Lung (tissue), 12 donors: ENCODE measurements around the gene CCDC112. TPM values are rescaled to one million over a fixed set of nuclear protein-coding genes. Genes with fewer than 3 reads are reported as not detected.

Experiments
- ATAC-seq: fragments of 200-7000 bp; cut with Tn5 transposase; one replicate; pipeline ENCODE4 v1.9.1; 2020; ENCODE audit warnings: moderate number of reproducible peaks; ENCODE audit not compliant: insufficient read depth, low FRiP score
- DNase-seq, 3 donors: peaks; one replicate each; pipeline ENCODE4 v3.0.0-alpha.2; 2013 to 2017
- H3K27ac ChIP-seq, 2 donors: one replicate each; pipeline ENCODE4 v1.5.1; 2013; ENCODE audit warnings: mild to moderate bottlenecking in 2 of 2, moderate library complexity in 2 of 2, control low read depth in 1 of 2, inconsistent platforms in 1 of 2, low read depth in 1 of 2, low read length in 1 of 2
- H3K27me3 ChIP-seq, 3 donors: one replicate each; pipeline ENCODE4 v1.5.1; 2013; ENCODE audit warnings: low read length in 2 of 3; ENCODE audit not compliant: control insufficient read depth in 3 of 3, insufficient read depth in 3 of 3
- H3K36me3 ChIP-seq, 4 donors: one replicate each; pipeline ENCODE4 v1.5.1; 2013; ENCODE audit warnings: low read length in 4 of 4, mild to moderate bottlenecking in 1 of 4, moderate library complexity in 1 of 4; ENCODE audit not compliant: control insufficient read depth in 4 of 4, insufficient read depth in 4 of 4
- H3K4me1 ChIP-seq, 5 donors: one replicate each; pipeline ENCODE4 v1.5.1; 2013; ENCODE audit warnings: low read length in 5 of 5, mild to moderate bottlenecking in 2 of 5, moderate library complexity in 1 of 5; ENCODE audit not compliant: control insufficient read depth in 5 of 5, insufficient read depth in 5 of 5
- H3K4me3 ChIP-seq: one replicate; pipeline ENCODE4 v1.5.1; 2013; ENCODE audit warnings: mild to moderate bottlenecking, control low read depth, moderate library complexity
- H3K9ac ChIP-seq, 2 donors: one replicate each; pipeline ENCODE4 v1.5.1; 2013; ENCODE audit warnings: low read length in 2 of 2, control low read depth in 1 of 2; ENCODE audit not compliant: insufficient read depth in 1 of 2
- H3K9me3 ChIP-seq, 4 donors: one replicate each; pipeline ENCODE4 v1.5.1; 2013; ENCODE audit warnings: low read length in 3 of 4, mild to moderate bottlenecking in 1 of 4, moderate library complexity in 1 of 4; ENCODE audit not compliant: control insufficient read depth in 4 of 4, insufficient read depth in 3 of 4
- WGBS, 2 donors: extraction: QIAGEN DNeasy Blood & Tissue Kit; methylation state at CpG; one replicate each; pipeline ENCODE4 v1.1.7; 2013; 5-methylcytosine and 5-hydroxymethylcytosine counted together
- polyA plus RNA-seq, 2 donors: library from polyadenylated mRNA; stranded (reverse); fragments of 200-250 nt; gene quantifications; one replicate each; pipeline ENCODE4 v1.2.1, GENCODE V29; 2013
- total RNA-seq, 2 donors: library from RNA; depleted of rRNA in 1 of 2; stranded (reverse); fragments of >200 nt in 1 of 2; gene quantifications; one replicate each; pipeline ENCODE4 v1.2.1, GENCODE V29; 2014 to 2021
- TF ChIP-seq, protein P1 (sequence below): IDR thresholded peaks from 2 replicates; pipeline ENCODE4 v1.5.1; 2012; ENCODE audit warnings: mild to moderate bottlenecking; ENCODE audit errors: control extremely low read depth, extremely low read depth
- donor health status: control.
- donor health status: control.
- donor health status: Bipolar disorder and iron deficiency.
- donor health status: healthy.
- donor health status: DM: yes; HTN: yes; CAD: no.

CCDC112 gene
- total and polyA plus RNA-seq, 4 donors, result 3.5 to 9.9 (median 6.8) TPM

DNA sequence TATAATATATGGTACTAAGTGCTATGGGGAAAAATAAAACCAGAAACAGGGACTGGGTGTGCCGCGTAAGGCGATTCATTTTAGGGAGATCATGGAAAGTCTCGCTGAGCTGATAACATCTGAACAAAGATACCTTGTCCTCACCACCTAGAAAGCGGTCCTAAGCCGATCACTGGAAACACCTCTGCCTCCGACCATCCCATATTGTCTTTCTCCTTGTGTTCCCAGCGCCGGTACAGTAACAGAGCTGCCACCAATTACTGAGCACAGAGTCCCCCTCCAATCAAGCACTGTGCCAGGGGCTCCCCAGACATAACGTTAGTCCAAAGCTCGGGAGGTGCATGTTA, 704 bp downstream of the CCDC112 start:
- Histone ChIP-seq H3K4me1 (peaks cover 0 to 4% (median 0%) of the 10 kb centered on the region in 5 donors), H3K4me3 (peak overlapping the region; percentile 84), H3K36me3 (no peaks in the 10 kb centered on the region), H3K9ac (peak overlapping the region; percentile 56 to 65), H3K27ac (peak overlapping the region in 1 of 2 donors; percentile 68), H3K27me3 (peaks cover 0 to 2% (median 0%) of the 10 kb centered on the region in 3 donors), H3K9me3 (peaks cover 0 to 5% (median 2%) of the 10 kb centered on the region in 4 donors)
- no peak for DNase-seq
- no peak for ATAC-seq
- WGBS, 2 donors, result 11 to 20% methylated on average over 11 of the region's 11 CpGs
- TF ChIP-seq, protein P1, sequence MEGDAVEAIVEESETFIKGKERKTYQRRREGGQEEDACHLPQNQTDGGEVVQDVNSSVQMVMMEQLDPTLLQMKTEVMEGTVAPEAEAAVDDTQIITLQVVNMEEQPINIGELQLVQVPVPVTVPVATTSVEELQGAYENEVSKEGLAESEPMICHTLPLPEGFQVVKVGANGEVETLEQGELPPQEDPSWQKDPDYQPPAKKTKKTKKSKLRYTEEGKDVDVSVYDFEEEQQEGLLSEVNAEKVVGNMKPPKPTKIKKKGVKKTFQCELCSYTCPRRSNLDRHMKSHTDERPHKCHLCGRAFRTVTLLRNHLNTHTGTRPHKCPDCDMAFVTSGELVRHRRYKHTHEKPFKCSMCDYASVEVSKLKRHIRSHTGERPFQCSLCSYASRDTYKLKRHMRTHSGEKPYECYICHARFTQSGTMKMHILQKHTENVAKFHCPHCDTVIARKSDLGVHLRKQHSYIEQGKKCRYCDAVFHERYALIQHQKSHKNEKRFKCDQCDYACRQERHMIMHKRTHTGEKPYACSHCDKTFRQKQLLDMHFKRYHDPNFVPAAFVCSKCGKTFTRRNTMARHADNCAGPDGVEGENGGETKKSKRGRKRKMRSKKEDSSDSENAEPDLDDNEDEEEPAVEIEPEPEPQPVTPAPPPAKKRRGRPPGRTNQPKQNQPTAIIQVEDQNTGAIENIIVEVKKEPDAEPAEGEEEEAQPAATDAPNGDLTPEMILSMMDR, result no peak

DNA sequence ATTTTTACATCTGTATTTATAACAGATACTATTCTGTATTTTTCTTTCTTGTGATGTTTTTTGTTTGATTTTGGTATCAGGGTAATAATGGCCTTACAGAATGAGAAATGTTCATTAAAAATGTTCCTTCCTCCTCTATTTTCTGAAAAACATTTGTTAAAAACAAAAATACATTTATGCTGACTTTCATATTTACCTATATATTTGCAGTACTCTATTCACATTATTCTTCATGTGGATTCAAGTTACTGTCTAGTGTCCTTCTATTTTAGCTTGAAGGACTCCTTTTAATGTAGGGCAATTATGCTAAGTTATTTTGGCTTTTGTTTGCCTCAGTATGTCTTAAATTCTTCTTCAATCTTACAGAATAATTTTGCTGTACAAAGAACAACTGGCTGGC, 5.1 kb downstream of the CCDC112 start:
- no peak for DNase-seq
- no peaks in the 10 kb centered on the region for H3K36me3 ChIP-seq
- no peak overlapping the region for H3K27ac ChIP-seq
- peaks cover 0 to 4% (median 0%) of the 10 kb centered on the region in 5 donors for H3K4me1 ChIP-seq
- ATAC-seq, result no peak
- H3K9me3 ChIP-seq, result peaks cover 0 to 5% (median 2%) of the 10 kb centered on the region in 4 donors
- no peak overlapping the region for H3K9ac ChIP-seq
- H3K4me3 ChIP-seq, result no peak overlapping the region
- TF ChIP-seq, protein P1, result no peak
- H3K27me3 ChIP-seq, result no peaks in the 10 kb centered on the region

DNA sequence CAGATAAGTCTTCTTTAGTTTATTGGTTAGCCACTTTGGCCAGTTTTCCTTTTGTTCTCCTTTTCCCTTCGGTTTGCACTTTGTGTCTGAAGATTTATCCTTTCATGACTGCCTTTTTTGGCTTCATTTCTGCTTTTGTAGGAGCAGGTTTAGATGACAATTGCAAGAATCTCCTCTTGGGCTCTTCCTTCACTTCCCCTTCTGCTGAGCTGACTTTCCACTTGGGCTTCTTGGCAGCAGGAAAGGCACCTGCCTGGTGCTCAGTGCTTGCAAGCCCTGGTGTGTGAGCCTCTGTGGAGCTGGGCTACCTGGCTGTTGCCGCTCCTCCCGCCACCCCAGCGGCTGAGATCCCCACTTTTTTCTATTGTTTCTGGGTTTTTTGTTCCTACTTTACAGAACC, 7.3 kb downstream of the CCDC112 start:
- TF ChIP-seq, protein P1, result no peak
- Histone ChIP-seq H3K4me3 (no peak overlapping the region), H3K4me1 (peaks cover 0 to 1% (median 0%) of the 10 kb centered on the region in 5 donors), H3K27me3 (no peaks in the 10 kb centered on the region), H3K9ac (no peak overlapping the region), H3K27ac (no peak overlapping the region), H3K9me3 (peaks cover 0 to 5% (median 2%) of the 10 kb centered on the region in 4 donors), H3K36me3 (no peaks in the 10 kb centered on the region)
- WGBS, 2 donors, result 79 to 85% methylated on average over 4 of the region's 4 CpGs
- DNase-seq (no peak), ATAC-seq (no peak)

DNA sequence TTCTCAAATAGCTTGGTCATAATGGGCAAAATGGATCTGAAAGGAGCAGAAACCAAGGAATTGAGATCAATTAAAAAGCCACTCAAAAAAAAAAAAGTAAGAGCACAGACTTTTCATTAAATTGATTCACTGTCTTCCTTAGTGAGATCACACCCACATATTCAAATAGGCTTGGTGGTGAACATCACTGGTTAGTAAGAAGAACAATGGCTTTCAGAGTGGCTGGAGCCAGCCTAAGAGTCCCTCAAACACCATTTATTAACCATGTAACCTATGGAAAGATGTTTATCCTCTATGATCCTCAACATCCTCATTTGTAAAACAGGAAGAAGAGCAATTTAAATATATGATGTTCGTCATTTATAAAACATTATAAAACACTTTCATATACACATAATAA, 12.4 kb downstream of the CCDC112 start:
- Histone ChIP-seq H3K9me3 (no peaks in the 10 kb centered on the region), H3K36me3 (no peaks in the 10 kb centered on the region), H3K4me3 (no peak overlapping the region), H3K4me1 (no peaks in the 10 kb centered on the region), H3K9ac (no peak overlapping the region), H3K27ac (no peak overlapping the region), H3K27me3 (no peaks in the 10 kb centered on the region)
- 74 to 88% methylated on average over 1 of the region's 1 CpG for WGBS, 2 donors
- DNase-seq (no peak), ATAC-seq (no peak)
- TF ChIP-seq, protein P1, result no peak
